Stomach smooth muscle (tissue), 2 donors: ENCODE results near the gene TTLL9.

Source experiments
- H3K27ac ChIP-seq: one replicate; pipeline ENCODE4 v1.7.0; 2013; ENCODE audit warnings: mild to moderate bottlenecking, low read length, inconsistent platforms
- H3K27me3 ChIP-seq, 2 donors: one replicate each; pipeline ENCODE4 v1.7.0; 2013; ENCODE audit warnings: low read length in 2 of 2; ENCODE audit not compliant: insufficient read depth in 2 of 2, control insufficient read depth in 1 of 2
- H3K36me3 ChIP-seq, 2 donors: one replicate each; pipeline ENCODE4 v1.7.0; 2013; ENCODE audit warnings: low read length in 2 of 2; ENCODE audit not compliant: control insufficient read depth in 2 of 2, insufficient read depth in 2 of 2
- H3K4me1 ChIP-seq: one replicate; pipeline ENCODE4 v1.7.0; 2013; ENCODE audit warnings: low read length; ENCODE audit not compliant: control insufficient read depth, insufficient read depth
- H3K4me3 ChIP-seq, 2 donors: one replicate each; pipeline ENCODE4 v1.7.0; 2013; ENCODE audit warnings: low read length in 2 of 2
- H3K9ac ChIP-seq, 2 donors: one replicate each; pipeline ENCODE4 v1.7.0; 2013; ENCODE audit warnings: low read length in 2 of 2, mild to moderate bottlenecking in 1 of 2
- H3K9me3 ChIP-seq, 2 donors: one replicate each; pipeline ENCODE4 v1.7.0; 2013; ENCODE audit warnings: low read length in 2 of 2; ENCODE audit not compliant: control insufficient read depth in 2 of 2
- donor health status: healthy.
- donor health status: Pancreatic carcinoma.

TTLL9 gene

GRCh38 chr20:31848088-31848999, 22.1 kb upstream of the TTLL9 start:
- no peak overlapping the region for H3K4me3 ChIP-seq
- H3K27me3 ChIP-seq, result peaks cover 20 to 27% of the 10 kb centered on the region in 2 donors
- no peak overlapping the region for H3K9ac ChIP-seq
- H3K27ac ChIP-seq, result no peak overlapping the region
- peaks cover 9% of the 10 kb centered on the region for H3K4me1 ChIP-seq
- H3K9me3 ChIP-seq, result no peaks in the 10 kb centered on the region
- H3K36me3 ChIP-seq, result no peaks in the 10 kb centered on the region

GRCh38 chr20:31849306-31849930, 21.0 kb upstream of the TTLL9 start:
- Histone ChIP-seq H3K27me3 (peaks cover 24 to 28% of the 10 kb centered on the region in 2 donors), H3K27ac (no peak overlapping the region), H3K4me3 (no peak overlapping the region), H3K36me3 (no peaks in the 10 kb centered on the region), H3K4me1 (peaks cover 4% of the 10 kb centered on the region), H3K9me3 (no peaks in the 10 kb centered on the region), H3K9ac (no peak overlapping the region)

- Histone ChIP-seq H3K36me3 (no peaks in the 10 kb centered on the region), H3K9ac (no peak overlapping the region), H3K9me3 (no peaks in the 10 kb centered on the region), H3K4me1 (no peaks in the 10 kb centered on the region), H3K27me3 (peaks cover 33 to 35% of the 10 kb centered on the region in 2 donors), H3K27ac (no peak overlapping the region), H3K4me3 (no peak overlapping the region)
Measured at GRCh38 chr20:31851240-31851955, 19.0 kb upstream of the TTLL9 start.

- H3K4me1 ChIP-seq, result no peaks in the 10 kb centered on the region
- no peaks in the 10 kb centered on the region for H3K9me3 ChIP-seq
- H3K27me3 ChIP-seq, result peaks cover 43 to 47% of the 10 kb centered on the region in 2 donors
- no peak overlapping the region for H3K9ac ChIP-seq
- no peak overlapping the region for H3K4me3 ChIP-seq
- no peaks in the 10 kb centered on the region for H3K36me3 ChIP-seq
- no peak overlapping the region for H3K27ac ChIP-seq
Measured at GRCh38 chr20:31853481-31853880, 17.0 kb upstream of the TTLL9 start.

GRCh38 chr20:31856516-31856915, 13.9 kb upstream of the TTLL9 start:
- no peaks in the 10 kb centered on the region for H3K36me3 ChIP-seq
- no peak overlapping the region for H3K27ac ChIP-seq
- no peak overlapping the region for H3K9ac ChIP-seq
- H3K27me3 ChIP-seq, result peaks cover 48 to 49% of the 10 kb centered on the region in 2 donors
- no peaks in the 10 kb centered on the region for H3K9me3 ChIP-seq
- H3K4me1 ChIP-seq, result peaks cover 11% of the 10 kb centered on the region
- no peak overlapping the region for H3K4me3 ChIP-seq

GRCh38 chr20:31857861-31858759, 12.3 kb upstream of the TTLL9 start:
- Histone ChIP-seq H3K27me3 (peaks cover 48 to 50% of the 10 kb centered on the region in 2 donors), H3K4me3 (no peak overlapping the region), H3K4me1 (peaks cover 11% of the 10 kb centered on the region), H3K9me3 (no peaks in the 10 kb centered on the region), H3K36me3 (no peaks in the 10 kb centered on the region), H3K9ac (no peak overlapping the region), H3K27ac (no peak overlapping the region)

- peaks cover 48 to 50% of the 10 kb centered on the region in 2 donors for H3K27me3 ChIP-seq
- H3K27ac ChIP-seq, result no peak overlapping the region
- no peaks in the 10 kb centered on the region for H3K9me3 ChIP-seq
- no peak overlapping the region for H3K9ac ChIP-seq
- H3K4me3 ChIP-seq, result no peak overlapping the region
- H3K36me3 ChIP-seq, result no peaks in the 10 kb centered on the region
- peaks cover 11% of the 10 kb centered on the region for H3K4me1 ChIP-seq
Measured at GRCh38 chr20:31858760-31859083, 11.7 kb upstream of the TTLL9 start.

- Histone ChIP-seq H3K36me3 (no peaks in the 10 kb centered on the region), H3K27me3 (peaks cover 44 to 48% of the 10 kb centered on the region in 2 donors)
Measured at GRCh38 chr20:31859266-31859997, 11.0 kb upstream of the TTLL9 start.

GRCh38 chr20:31859998-31860380, 10.4 kb upstream of the TTLL9 start:
- Histone ChIP-seq H3K36me3 (no peaks in the 10 kb centered on the region), H3K4me1 (peaks cover 11% of the 10 kb centered on the region), H3K27ac (no peak overlapping the region), H3K9me3 (no peaks in the 10 kb centered on the region), H3K4me3 (no peak overlapping the region), H3K9ac (no peak overlapping the region), H3K27me3 (peaks cover 42 to 46% of the 10 kb centered on the region in 2 donors)

More at GRCh38 chr20:31859266-31859997, 11.0 kb upstream of the TTLL9 start:
- Histone ChIP-seq H3K9me3 (no peaks in the 10 kb centered on the region), H3K27ac (no peak overlapping the region), H3K4me3 (no peak overlapping the region), H3K4me1 (peaks cover 11% of the 10 kb centered on the region), H3K9ac (no peak overlapping the region)
